D341Med (cell line): ENCODE results near the gene GPX6.
"Not testable (repeated sequence)": the region's sequence is repeated elsewhere in the genome, so short reads cannot be mapped to it uniquely, and the experiment has no call there.

Source experiments
- DNase-seq: peaks from one replicate; pipeline ENCODE4 v3.0.0; 2012; ENCODE audit warnings: low spot score

The GPX6 gene

GRCh38 chr6:28515676-28516075, at the start of gene GPX6:
TSS of gene GPX6 (minus strand) at chr6:28515793. CDS start at chr6:28515743, 50 bp downstream.
- DNase-seq = no peak

- DNase-seq = no peak
These were observed 48.0 kb upstream of the GPX6 start for GRCh38 chr6:28563430-28564095.

DNA sequence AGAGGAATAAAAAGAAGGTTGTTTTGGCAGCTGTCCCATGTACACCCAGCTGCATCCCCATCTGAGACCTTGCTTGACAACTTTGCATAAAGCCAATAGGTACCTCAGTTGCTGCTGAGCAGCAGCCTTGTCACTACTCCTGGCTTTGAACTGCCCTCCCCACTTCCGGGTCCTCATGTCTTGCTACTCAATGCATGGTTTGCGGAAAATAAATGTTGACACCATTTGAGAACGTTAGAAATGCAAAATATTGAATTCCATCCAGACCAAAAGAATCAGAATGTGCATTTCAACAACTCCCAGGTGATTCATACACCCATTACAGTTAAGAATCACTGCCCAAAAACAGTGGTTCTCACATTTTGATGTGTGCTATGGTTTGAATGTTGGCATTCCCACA, 43.0 kb upstream of the GPX6 start:
- no peak for DNase-seq

GRCh38 chr6:28555136-28555535, 39.5 kb upstream of the GPX6 start:
- DNase-seq = no peak

DNA sequence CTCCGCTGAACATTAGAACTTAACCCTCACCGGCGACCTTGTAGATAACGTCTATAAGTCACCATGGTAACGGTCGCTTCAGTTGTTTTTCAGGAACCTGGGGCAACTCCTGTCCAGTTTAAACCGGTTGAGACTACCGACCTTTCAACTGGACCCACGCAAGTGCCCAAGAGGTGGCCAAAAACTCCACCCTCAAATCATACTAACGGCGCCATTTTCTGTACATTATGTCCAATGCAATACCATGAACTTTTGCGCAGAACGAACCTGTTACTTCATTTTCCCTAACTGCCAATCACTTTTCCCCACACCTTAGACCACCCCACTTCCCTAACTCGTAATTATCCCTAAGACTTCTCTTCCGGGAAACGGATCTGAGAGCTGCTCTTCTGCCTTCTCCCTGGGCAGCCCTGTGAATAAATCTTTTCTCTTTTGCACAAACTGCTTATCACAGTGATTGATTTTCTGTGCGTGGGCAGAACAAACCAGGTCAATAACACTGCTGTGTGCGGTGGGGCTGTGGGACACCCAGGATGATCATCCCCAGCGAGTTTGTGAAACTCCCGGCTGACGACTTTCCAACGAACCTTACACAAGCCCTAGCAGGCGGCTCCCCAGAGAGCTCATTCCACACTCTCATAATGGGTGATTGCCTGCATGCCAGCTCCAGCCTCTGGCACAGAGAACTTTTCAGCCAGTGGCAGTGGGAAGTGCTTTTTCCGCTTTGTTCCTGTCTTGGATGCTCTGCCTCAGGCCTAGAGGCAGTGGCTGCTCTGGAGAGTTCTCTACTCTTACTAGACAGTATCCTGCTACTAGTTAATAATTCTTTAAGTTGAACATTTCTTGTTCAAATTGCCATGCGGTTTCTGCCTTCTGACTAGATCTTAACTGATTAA, 38.6 kb upstream of the GPX6 start:
- DNase-seq = peak; percentile 28

DNA sequence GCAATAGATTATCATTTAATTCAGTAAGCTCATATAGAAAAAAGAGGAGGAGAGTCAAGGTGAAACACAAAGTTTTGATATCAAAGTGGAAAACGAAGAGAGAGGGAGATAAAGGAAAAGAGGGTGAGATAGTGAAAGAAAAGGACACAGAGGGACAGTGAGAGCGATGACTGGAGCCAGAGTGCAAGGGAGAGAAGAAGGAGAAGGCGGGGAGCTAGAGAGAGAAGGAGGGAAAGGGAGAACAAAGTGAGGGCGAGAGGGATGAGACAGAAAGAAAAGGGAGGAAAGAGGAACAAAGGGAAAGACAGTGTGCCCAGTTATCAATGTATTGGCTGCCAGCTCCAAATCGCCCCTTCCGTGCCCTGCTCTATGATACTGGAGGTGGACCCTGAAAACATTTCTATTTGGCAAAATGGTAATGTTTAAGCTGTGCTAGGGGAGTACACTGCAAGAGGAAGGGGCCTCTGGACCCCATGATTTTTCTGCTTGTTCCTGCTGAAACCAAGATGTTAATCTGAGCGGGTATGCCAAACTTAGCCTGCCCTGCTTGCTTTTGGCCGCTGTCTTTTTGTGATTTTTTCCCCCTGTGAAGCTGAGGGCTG, 37.9 kb upstream of the GPX6 start:
- DNase-seq = no peak

DNA sequence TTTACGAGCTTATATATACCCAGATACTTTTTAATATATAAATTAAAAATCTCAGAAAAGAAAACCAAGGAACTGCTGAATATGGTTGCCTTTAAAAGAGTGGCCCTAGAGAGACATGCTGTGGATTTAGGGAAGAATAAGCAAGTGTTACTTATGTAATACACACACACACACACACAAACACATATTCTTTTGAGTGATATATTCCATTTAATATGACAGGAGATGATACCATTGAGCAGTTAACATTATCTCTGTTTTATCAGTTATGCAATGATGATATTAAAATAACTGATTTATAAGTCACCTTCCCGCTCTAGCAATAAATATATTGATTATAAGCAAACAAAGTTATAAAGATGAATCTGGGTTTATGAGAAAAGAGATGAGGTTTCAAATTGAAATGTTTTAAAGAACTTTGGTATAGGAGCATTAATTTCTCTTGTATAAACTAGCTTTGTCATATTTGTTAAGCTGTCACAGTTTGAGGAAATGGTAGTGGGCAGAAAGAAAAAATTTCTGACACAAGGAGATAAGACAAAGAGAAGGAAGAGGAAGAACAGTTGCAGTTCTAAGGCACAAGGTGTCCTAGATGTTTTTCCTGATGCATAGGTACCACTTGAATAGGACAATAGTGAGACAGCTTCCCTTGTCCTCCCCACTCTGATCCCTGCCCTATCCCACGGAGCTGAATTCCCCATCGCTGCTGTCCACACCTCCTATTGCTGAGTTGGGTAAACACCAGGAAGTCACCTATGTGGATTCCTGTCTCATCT, 36.5 kb upstream of the GPX6 start:
- no peak for DNase-seq

DNA sequence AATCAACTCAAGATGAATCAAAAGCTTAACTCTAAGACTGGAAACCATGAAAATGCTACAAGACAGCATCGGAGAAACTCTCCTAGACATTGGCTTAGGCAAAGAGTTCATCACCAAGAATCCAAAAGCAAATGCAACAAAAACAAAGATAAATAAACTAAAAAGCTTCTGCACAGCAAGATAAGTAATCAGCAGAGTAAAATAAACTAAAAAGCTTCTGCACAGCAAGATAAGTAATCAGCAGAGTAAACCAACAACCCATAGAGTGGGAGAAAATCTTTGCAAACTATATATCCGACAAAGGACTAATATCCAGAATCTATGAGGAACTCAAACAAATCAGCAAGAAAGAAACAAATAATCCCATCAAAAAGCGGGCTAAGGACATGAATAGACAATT, 31.4 kb upstream of the GPX6 start:
- DNase-seq = not testable (repeated sequence)

GRCh38 chr6:28545955-28546354, 30.4 kb upstream of the GPX6 start:
- no peak for DNase-seq

DNA sequence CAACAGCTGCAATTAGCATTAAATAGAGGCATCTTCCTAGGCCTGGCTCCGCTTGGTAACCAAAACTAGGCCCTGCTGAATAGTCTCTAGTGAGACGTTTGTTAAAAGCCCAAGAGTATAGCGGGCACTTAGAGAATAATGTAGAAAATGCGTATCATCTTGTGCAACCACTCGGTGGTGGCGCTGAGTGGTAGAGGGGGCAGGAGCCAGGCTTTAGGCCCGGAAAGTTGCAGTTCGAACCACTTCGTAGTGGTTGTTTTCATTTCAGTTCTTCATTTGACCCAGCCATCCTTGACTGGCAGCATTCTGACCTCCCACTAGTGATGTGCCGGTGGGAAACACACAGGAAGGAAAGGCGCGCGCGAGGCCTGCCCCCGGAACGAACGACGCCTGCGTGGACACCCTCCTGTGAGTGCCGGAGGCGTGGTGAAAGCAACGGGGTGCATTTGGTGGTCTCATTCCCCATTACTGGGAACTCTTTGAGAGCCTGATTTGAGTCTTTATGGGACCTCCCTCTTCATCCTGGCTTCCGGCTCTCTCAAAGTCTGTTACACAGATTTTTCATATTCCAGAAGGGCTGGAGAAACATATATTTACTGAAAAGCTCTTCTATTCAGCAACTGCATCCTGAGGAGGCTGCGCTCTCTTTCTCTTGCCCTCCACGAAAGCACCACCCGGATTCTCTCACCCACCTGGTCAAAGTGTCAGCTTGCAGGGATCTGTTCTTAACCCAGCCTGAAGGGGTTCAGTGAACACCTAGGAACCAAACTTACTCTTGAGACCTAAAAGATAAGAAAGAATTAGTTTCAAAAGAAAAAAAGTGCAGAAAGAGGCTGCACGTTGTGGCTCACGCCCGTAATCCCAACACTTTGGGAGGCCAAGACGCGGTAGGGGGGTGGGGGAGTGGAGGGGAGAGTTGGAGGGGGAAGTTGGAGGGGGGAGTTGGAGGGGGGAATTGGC, 28.3 kb upstream of the GPX6 start:
- no peak for DNase-seq

- DNase-seq = peak; percentile 77
These were observed 27.1 kb upstream of the GPX6 start for GRCh38 chr6:28542440-28543296.

- DNase-seq = no peak
These were observed 26.4 kb upstream of the GPX6 start for GRCh38 chr6:28541996-28542395.

DNA sequence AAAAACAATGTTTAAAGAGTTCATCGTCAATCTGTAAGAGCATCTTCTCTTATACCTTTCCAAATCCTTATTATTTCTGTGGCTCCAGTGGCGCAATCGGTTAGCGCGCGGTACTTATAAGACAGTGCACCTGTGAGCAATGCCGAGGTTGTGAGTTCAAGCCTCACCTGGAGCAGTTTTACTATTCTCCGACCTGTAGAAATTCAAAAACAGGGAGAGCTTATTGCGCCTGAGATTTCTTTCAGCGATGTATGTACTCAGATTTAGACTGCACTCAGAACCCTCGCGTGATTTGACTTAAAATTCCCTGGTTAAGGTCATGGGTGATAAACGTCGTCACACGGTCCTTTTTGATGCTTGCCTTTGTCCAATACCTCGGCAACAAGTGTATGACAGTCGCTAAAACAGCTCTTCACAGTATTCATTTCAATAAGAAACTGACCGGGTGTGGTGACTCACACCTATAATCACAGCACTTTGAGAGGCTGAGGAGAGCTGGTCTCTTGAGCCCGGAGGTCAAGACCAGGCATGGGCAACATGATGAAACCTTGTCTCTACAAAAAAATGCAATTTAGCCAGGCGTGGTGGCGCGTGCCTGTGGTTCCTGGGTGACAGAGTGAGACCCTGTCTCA, 22.0 kb upstream of the GPX6 start:
- no peak for DNase-seq

DNA sequence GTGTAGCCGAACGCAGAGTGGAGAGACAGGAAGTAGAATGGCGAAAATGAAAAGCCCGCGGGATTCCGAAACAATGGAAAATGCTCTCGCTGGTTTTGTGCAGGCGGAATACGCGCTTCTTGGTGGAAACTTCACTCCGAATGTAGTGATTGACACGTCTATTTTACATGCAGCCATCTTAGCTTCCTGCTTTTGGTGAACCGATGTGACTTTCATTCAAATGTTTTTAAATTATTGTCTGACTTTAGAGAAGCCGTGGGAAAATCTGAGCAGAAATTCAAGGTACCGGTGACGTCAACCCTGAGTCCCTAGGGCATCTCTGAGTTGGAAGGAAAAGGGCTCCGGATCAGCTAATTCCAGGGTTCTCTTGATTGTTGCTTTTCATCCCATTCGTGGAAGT, 21.5 kb upstream of the GPX6 start:
- DNase-seq = no peak

GRCh38 chr6:28534875-28535274, 19.3 kb upstream of the GPX6 start:
- DNase-seq = no peak

DNA sequence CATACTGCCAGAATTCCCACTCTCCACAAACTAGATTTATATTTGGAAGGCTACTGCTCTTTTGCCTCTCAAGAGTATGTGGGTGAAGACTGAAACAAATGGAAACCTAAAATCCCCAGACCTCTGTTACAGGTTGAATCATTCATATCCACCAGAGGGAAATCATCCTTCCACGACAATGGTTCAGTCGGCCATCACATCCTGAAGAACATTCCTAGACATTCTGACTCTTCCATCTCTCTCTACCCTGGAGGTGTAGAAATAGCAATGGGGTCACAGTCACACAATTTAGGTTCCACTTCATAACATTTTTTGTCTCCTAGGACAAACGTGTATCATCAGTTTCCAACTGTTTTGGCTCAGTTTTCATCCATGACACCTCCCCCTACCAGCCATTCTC, 18.7 kb upstream of the GPX6 start:
- no peak for DNase-seq

GRCh38 chr6:28531479-28532128, 16.0 kb upstream of the GPX6 start:
- no peak for DNase-seq

DNA sequence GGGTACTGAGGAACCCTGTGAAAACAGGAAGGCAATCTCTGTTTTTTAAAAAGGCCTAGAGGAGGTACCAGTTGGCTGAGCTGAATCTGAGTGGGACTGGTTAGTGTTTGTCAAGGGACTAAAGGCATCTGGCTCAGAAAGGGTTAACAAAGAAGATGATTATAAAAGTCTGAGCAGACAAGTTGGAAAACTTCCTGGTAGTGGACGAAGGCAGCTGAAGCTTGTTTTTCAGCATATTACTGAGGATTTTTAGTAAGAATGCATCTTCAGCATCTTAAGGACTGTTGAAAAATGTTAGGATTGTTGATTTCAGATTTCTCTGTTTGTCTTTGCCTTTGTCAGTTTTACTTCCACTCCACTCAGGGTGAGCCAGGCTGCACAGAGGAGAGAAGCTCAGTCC, 15.2 kb upstream of the GPX6 start:
- no peak for DNase-seq

- DNase-seq = no peak
These were observed 10.0 kb upstream of the GPX6 start, which contains the start of gene GPX5 for GRCh38 chr6:28525496-28526039. TSS of gene GPX5 (plus strand) at chr6:28525881. CDS start at chr6:28526014, 133 bp downstream.
